GM21717 (cell line): ENCODE results near the gene ACBD6.
A peak's percentile ranks its signal among the peaks of the same experiment; 100 is the strongest.

ENCODE experiments used
- ATAC-seq: cut with Tn5 transposase; IDR thresholded peaks from one replicate; pipeline ENCODE4 v1.9.1; 2021; ENCODE audit warnings: mild to moderate bottlenecking, moderate library complexity; ENCODE audit not compliant: unreplicated experiment

The ACBD6 gene

DNA sequence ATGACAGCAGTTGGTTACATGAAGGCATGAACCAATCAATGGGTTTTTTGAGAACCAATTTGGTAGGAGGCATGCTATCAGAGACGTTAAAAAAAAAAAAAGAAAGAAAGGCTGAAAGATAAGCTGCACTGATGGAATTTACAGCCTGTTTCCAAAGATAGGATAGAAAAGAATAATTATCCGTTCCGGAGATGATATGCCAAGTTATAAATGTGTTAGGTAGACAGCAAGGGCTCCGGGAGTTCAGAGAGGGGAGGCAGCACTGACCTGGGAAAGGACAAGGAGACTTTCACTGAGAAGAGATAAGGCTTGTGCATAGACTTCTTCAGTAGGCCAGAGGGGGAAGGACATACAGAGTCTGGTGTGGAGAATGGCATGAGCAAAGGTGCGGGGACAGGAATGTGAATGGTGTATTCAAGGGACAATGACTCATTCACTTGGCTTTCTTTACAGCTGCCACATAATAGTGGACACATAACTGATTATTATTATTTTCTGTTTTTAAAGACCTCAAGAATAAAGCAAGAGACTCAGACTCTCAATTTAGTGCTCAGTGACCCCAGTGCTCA lies 24.8 kb upstream of the ACBD6 start:
- no peak for ATAC-seq

DNA sequence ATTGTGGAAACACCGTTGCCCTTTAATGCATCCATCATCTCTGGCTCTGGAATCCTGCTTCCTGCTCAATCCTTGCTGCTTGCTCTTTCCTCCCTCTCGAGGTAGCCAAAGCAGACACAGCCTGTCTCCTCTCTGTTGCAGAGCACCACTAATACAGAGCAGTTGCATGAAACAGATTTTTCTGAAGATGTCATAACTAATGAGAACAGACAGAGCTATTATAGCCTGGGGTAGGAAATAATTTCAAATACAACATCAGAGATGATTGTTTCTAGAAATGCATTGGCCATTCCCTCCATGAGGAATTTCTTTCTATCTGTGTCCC lies 23.3 kb upstream of the ACBD6 start:
- ATAC-seq = no peak

DNA sequence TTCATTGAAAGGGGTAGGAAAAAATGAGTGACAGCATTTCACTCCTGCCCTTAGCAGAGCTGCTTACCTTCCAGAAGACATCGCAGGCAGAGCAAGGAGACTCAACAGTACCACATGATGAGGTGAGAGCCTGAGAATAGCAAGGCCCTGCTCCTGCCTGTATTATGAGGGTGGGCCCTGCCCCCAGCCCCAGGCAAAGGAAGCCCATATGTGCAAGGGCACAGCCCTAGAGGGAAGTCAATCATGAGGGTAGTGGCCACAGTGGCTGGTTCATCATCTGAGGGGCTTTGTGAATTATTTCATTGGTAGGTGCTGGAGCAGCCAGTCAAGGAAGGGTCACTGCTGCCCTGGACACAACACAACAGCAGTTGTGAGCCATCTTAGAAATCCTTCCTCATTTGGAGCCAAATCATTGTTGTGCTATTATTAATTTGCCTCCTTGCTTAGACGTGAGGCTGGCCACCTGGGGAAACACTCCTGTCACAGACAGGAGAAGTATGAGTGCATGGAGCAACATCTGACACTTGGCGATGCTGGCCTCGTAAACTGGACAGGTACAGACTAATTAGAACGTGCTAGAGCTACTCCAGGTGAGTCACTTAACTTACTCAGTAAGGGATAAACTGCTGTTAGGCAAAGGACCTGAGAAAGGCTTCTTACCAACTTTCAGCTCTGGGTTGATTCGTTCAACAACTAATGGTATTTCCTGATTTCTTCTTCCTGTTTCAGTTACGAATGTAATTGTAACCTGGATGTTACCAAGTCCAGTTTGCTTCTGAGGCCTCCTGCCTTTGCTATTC lies 22.7 kb upstream of the ACBD6 start:
- ATAC-seq = no peak

DNA sequence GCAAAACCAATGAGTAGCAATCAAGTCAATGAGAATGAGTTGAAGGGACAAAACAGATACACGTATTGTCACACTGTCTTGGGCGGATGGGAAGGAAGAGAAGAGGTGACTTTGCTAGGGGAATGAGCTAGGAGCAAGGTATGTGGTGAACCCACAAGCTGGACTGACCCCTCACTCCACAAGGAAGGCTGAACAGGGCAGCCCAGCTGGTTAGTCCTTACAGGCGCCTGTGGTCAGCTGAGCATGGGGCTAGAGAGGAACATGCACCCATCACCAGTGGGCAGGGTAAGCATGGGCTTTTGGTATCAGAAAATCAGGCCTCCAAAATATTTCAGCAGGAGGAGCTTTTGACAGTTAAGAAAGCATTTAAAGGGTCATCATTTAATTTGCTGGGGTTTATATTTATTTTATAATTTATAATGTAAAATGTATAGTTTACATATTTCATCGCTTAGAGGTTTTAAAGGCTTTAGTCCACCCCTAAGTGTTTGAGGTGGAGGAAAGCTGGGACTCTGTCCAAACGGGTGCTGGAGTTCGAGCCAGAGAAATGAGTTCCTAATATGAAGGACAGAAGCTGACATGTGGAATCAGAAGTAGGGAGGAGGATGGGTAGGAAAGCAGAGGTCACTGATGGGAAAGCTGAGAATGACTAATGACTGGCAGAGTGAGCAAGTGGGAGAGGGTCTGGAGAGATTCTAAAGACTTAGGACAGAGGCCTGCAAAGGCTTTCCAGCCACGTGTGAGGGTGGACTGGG lies 22.0 kb upstream of the ACBD6 start:
- ATAC-seq = no peak

DNA sequence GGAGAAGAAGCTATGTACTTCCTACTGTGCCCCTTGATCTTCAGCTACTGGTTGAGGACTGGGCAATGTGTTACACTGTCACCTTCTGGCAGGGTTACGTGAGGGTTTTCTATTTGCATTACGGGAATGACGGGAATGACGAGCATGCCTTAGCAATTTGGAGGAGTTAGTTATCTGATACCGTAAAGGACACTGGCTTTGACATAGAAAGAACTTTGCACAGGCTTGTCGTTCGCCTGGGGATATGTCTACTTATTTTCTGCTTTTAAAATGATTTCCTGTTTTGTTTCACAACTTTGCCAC lies 19.8 kb upstream of the ACBD6 start:
- ATAC-seq = no peak

DNA sequence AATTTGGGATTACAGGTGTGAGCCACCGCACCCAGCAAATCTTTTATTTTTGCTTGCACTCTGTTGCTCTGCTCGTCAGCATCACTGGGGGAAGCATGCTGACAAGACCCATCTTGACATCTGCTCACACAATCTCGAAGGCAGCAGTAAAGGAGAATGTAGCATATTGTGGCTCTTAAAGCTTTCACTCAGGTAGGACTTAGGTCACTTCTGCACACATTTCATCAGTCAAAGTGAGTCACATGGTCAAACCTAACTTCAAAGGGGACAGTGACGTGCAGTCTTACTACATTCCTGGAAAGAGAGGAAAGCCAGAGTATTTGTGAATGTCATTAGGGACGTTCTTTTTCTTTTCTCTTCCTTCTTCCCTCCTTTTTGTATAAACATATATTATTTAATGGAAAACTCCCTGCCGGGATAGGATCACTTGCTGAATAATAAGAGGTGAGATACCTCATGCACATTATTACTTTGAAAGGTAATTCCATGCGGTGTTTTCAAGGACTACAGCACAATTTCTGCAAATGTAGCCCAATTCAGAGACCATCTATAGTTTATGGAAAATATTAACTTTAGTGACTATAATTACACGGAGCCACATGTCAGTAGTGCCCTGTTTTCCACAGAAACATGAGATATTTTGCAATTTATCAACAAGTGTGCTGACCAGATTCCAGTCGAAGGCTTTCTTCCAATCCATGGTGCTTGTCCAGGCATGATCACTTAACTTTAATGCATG lies 19.3 kb upstream of the ACBD6 start:
- no peak for ATAC-seq

DNA sequence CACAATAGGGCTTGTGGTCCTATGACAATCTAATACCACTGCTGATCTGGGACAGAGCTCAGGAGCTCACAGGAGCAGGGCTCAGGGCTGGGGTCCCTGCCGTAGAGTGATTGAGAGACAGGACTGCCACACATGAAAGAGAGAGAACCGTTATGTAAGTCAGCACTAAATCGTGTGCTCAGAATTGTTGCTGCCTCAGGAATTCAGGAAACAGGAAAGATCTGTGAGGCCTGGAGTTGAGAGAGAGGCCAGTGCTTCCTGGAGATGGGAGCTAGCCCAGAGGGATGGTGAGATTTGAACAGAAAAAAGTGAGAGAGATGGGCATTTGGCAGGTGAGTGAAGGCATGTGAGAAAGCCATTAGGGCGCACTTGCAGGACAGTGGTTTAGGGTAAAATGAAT lies 17.5 kb upstream of the ACBD6 start:
- ATAC-seq = no peak

DNA sequence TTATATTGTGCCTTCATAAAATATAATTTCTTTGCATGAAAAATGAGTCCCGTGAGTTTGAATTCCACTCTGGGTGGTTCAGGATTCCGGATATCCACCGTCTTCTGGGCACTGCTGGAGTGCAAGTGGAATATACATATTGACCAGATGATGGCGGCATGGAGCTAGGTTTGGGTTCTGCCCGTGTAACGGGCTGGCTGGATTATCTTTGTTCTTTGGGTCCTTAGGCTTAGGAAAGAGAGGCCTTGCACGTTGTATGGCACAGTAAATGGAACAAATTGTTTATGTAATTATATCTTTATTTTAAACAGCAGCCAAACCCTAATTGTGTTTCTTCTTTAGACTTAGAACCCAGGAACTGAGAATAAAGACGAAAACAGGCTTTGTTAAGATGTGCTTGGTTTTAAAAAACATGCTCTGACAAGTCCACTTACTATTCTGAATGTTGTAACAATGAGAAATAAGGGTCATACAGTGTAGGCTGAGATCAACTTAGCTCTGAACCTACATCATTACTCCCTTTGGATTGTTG lies 13.5 kb upstream of the ACBD6 start:
- peak; percentile 86 for ATAC-seq

DNA sequence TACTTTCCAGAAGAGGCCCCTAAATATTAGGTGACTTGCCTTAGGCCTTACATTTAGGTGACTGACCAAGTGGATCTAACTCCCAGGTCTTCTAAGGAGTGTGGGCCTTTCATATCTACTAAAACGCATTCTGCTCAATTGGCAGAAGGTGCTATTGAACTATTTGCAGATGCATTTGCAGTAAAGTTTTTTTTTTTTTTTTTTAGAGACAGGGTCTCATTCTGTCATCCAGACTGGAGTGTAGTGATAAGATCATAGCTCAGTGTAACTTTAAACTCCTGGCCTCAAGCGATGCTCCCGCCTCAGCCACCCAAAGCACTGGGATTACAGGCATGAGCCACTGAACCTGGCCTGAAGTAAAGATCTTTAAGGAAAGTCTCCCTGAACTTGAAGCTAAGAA lies 13.0 kb upstream of the ACBD6 start:
- no peak for ATAC-seq

DNA sequence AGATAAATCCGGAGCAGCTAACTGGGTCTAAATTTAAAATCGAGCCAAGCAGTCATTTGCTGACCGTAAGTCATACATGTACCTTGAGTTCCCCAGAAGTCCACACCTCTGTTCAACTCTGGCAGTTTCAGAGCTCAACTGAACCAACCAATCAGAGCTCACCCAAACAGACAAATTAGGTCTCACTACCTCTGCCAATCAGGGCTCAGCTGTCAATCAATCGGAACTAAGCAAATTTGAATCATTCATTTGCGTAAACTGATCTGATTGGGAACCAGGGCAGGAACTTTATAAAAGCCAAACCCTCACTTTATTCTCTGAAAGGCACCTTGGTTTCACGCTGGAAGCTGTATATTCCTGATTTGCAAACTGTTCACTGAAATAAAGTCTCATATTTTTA lies 11.2 kb upstream of the ACBD6 start:
- no peak for ATAC-seq

DNA sequence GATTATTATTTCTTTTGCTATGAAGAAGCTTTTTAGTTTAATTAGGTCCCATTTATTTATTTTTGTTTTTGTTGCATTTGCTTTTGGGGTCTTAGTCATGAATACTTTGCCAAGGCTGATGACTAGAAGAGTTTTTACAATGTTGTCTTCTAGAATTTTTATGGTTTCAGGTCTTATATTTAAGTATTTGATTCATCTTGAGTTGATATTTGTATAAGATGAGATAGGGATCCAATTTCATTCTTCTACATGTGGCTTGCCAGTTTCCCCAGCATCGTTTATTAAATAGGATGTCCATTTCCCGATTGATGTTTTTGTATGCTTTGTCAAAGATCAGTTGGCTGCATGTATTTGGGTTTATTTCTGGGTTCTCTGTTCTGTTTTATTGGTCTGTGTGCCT lies 8.5 kb upstream of the ACBD6 start:
- no peak for ATAC-seq

DNA sequence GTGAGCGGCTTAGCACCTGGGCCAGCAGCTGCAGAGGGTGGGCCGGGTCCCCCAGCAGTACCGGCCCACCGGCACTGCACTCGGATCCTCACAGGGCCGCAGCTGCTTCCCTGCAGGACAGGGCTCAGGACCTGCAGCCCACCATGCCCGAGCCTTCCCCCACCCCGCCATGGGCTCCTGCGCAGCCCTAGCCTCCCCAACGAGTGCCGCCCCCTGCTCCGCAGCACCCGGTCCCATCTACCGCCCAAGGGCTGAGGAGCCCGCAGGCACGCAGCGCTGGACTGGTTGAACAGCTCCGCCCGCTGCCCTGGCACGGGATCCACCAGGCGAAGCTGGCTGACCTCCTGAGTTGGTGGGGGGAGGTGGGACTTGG lies 6.3 kb upstream of the ACBD6 start:
- no peak for ATAC-seq

DNA sequence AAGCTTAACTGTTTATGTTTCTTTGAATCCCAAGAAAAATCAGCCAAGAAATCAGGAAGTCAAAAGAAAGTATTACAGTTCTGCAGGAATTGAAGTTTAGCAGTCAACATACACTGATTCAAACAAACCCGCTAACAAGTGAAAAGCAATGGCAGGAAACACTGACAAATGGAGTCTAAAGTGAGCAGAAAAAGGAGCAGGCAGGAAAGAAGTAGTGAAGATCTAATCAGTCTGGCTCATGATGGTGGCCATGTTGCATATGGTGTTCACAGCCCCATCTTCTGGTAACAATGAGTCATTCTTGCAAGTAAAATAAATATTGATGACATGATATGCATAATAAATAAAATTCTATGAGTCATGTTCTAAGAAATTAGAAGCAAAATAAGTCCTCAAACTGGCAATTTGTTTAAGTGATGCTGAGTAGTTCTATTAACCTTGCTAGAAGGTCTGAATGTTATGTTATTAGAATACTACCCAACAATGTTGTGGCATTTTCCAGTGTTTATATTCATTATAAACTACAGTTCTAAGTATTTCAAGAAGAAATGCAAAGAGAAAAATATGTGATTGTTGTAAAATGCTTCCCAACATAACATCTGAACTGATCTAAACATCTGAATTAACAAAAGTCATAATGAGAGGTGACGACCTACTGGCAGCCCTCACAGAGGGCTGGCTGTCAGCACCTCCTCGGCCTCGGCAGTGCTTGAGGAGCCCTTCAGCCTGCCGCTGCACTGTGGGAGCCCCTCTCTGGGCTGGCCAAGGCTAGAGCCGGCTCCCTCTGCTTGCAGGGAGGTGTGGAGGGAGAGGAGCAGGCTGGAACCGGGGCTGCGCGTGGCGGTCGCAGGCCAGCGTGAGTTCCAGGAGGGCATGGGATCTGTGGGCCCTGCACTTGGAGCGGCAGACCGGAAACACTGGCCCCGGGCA lies 5.7 kb upstream of the ACBD6 start:
- no peak for ATAC-seq

DNA sequence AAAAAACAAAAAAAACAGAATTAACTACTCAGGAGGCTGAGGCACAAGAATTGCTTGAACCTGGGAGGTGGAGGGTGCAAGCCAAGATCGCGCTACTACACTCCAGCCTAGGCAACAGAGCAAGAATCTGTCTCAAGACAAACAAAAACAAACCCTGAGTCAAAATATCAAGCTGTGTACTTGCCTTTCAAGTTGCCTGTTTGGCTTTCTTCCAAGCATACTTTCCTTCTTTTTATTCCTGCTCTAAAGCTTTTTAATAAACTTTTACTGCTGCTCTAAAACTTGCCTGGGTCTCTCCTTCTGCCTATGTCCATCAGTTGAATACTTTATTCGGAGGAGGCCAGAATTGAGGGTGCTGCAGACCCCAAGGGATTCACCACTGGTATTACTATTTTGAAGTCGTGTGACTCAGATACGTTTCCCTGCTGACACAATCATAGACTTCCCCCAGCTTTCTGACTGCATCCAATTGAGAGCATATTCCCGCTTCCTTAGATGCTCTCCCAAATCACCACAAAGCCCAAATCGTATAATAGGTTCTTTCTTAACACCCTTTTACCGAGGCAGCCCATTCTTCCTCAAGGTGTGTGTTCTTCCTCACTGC lies 3.5 kb upstream of the ACBD6 start:
- ATAC-seq = no peak

DNA sequence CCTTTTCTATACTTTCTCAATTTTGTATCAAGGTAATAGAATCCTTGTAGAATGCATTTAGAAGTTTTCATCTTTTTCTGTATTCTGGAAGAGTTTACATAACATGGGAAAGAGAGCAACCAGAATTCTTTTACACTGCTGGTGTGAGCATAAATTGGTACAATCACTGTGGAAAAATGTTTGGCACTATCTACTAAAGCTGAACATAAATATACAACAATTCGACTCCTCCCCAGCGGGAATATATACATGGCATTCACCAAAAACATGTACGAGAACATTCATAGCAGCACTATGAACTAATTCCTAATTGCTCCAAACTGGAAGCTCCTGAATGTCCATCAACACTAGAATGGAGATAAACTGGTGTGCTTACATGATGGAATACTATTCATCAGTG lies 1.8 kb upstream of the ACBD6 start:
- ATAC-seq = no peak

DNA sequence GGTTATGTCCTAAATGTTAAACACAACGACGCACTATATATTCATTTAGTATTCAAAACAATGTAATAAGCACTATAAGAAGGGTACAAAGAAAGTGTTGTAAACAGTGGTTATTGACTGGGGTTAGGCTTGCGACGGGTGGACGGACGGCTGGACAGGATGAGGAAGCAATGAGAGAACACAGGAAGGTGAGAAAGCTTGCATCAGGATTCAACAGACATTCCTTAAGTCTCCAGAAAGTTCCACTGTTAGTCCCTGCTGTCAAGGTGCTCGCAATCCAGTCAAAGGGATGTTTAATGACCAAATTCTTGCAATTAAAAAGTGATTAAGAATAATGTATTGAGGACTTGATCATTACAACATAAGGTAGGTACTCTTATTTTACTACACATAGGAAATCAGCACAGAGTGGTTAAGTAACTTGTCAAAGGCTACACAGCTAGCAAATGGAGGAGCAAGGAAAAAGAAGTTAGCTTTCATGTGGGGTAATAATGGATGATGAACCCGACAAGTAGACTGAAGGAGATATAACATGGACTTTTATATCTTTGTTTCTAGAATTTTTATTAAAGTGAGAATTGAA lies 994 bp upstream of the ACBD6 start:
- peak; percentile 0 for ATAC-seq

DNA sequence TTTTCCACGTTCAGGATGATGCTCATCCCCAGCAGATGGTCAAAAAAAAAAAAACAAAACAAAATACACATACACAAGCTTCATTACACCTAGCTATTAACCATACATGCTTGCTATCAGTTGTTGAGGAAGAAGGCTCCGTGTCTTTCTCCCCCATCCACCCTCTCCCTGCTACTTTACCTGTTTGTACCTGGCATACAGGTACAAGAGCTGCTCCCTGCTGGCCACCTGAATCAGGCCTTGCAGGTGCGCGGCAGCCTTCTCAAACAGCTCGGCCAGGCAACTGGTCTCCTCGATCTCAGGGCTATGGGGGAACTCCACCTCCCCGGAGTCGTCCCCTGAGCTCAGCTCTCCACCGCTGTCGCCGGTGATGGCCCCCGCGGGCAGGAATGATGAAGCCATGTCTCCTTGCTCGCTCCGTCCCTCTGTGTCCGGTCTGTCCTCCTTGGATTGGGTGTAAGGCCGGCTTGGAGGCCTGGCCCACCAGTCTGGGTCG lies 464 bp downstream of the ACBD6 start:
- ATAC-seq = peak; percentile 41

DNA sequence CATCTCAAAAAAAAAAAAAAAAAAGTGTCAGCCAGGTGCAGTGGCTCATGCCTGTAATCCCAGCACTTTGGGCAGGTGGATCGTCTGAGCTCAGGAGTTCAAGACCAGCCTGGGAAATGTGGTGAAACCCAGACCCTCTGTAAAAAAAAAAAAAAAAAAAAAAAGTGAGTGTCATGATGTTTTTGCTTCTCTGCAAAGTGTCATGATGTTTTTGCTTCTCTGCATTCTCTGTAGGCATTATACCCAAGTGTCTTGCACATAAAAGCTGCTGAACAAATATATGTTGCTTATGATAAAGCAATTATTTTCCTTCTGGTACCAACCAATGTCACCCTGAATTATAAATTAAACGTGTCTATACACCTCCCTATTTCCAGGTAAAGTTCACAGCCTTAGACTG lies 1.7 kb downstream of the ACBD6 start:
- ATAC-seq = no peak

DNA sequence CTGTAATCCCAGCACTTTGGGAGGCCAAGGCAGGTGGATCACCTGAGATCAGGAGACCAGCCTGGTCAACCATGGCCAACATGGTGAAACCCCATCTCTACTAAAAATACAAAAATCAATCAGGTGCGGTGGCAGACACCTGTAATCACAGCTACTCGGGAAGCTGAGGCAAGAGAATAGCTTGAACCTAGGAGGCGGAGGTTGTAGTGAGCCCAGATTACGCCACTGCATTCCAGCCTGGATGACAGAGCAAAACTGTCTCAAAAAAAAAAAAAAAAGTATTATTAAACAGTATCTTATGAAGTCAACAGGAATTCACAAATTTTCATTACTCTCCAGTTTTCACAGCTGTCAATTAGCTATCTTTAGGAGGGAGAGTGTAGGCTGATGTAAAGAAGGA lies 3.8 kb downstream of the ACBD6 start:
- ATAC-seq = no peak

DNA sequence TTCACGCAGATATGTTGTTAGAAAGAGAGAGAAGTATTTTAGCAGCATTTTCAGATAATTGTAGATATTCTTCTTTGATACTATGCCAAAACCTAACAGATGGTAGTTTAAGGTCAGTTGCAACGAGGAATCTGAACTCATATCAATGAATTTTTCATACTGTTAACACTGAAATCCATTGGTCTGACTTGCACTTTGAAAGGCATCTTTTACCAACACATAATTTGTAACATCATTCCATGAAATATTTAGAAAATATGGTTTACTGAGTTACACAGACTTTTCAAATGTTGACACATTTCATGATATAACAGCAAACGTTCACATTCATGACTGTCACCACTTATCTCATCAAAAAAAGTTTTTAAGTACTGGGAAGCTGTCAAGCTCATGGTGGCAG lies 4.6 kb downstream of the ACBD6 start:
- ATAC-seq = no peak
